A549 treated with CORT108297 at 1 μM for 4 hours (cell line): Measurements from ENCODE around the gene C1RL. TPM values are rescaled to one million over a fixed set of nuclear protein-coding genes. Genes with fewer than 3 reads are reported as not detected.

Experiments used
- total RNA-seq: library from RNA; stranded (reverse); fragments of 200-300 nt; extraction: Qiagen RNA extraction; gene quantifications from 5 replicates; pipeline ENCODE4 v1.2.3, GENCODE V29; 2022

C1RL gene
- total RNA-seq = 8.8 to 14.6 TPM (median 12.2 TPM) in 5 replicates

GRCh38 chr12:7108796-7109571, at the start of gene C1RL:
Gene C1RL, minus strand, starts transcription at chr12:7109214. Its CDS starts 34 bp downstream, at chr12:7109180.

GRCh38 chr12:7129872-7130691, 21.1 kb upstream of the C1RL start, which contains the start of gene CLSTN3:
Gene CLSTN3, plus strand, starts transcription at chr12:7130371. Its CDS starts 278 bp downstream, at chr12:7130649.

DNA sequence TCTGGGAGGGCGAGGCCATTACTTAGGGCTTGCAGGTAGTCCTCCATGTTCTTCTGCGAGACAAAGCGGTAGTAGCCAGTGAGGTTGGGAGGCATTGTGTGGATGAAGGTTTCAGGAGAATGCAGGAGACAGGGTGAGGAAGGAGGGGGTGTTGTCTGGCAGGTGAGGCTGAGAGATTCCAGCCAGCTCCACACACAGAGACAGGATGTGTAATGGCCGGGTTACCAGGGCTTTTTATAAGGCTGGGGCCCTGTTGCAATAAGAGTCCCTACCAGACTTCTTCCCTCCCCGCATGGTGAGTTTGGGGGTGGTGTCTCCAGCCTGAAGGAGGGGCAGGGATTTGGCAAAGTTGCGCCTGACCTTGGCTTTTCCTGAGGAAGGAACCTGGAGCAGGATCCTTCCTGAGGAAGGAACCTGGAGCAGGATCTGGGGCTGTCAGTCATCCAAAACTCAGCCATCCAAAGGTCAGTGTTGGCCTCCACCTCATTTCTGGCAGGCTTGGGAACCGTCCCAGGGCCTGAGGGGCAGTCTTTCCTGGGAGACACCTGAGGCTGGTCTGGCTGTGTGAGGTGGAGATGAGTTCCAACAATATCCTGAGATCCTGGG, 19.8 kb upstream of the C1RL start, which contains the start of gene RBP5:
Gene RBP5, minus strand, starts transcription at position 209 of the 606 bp plus-strand sequence. Its CDS starts 114 bp downstream, at position 95.

DNA sequence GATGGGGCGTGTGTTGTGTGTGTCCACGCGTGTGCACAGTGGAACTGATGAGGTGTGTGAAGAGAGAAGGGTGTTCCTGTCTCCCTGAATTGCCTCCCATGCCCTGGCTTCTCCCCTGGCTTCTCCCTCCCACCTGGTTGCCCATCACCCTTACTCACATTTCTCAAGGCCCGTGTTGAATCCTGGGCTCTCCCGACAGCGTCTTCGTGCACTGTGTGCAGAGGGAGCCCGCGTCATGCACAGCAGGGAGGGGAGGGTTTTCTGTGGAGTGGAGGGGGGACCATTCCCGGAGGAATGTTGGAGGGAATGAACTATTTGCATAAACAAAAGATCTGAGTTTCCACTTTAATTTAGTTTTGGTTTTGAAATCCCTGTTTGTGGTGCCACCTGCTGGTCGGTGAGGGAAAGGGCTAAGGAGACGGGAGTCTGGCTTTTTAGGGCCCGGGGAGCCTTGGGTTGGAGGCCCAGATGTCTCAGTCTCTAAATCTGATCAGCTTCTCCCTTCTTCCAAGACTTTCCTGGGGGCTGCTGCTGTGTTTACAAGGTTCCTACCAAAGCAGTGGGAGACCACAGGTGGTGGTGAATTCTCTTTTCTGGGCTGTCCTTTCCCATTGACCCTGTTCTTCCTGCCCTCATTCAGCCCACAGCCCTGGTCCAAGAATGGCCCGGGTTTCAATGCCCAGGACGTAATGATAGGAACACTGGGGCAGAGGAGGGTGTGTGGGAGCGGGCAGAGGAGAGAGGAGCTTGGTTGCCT, 16.6 kb downstream of the C1RL start, which contains the start of gene C1R:
Gene C1R, minus strand, starts transcription at position 217 of the 757 bp plus-strand sequence. Its CDS starts 57 bp downstream, at position 160.

DNA sequence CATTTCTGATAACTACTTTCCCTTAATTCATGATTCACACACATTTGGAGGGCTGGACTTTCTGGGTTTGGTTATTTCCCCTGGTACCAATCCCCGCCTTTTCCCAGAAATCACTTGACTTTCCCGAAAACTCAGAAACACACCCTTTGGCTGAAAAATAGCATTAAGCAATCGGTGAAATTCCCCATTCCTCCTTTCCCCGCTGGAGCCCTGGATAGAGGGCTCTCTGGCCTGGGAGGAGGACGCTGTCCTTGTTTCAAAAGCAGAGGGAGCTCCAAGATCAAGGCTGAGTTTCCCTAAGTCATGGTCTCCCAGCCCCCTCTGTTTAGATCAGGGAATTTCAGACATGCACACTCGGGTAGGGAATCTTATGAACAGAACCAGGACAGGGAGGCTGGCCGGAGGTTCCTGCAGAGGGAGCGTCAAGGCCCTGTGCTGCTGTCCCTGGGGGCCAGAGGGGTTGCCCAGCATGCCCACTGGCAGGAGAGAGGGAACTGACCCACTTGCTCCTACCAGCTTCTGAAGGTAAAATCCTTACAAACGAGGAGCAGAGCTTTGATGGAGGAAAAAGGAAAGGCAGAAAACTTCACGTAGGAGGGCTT, 48.6 kb downstream of the C1RL start, which contains the start of gene C1S:
Gene C1S, plus strand, starts transcription at position 366 of the 602 bp plus-strand sequence. CDS start 1,195 bp downstream, outside the sequence.

Other genes with a start within 250 kb of the C1RL start
- 1,409 to 1,690 TPM (median 1,628 TPM) in 5 replicates for gene TPI1, start 241.7 kb downstream of the C1RL start, total RNA-seq
- 17.4 to 28.9 TPM (median 28.5 TPM) in 5 replicates for gene SPSB2, start 235.9 kb downstream of the C1RL start, total RNA-seq
- gene LRRC23, start 204.4 kb downstream of the C1RL start, total RNA-seq = 16.5 to 20.4 TPM (median 16.8 TPM) in 5 replicates
- gene ENO2, start 194.6 kb downstream of the C1RL start, total RNA-seq = 41.3 to 46.2 TPM (median 44.7 TPM) in 5 replicates
- gene ATN1, start 181.3 kb downstream of the C1RL start, total RNA-seq = 51.6 to 79.2 TPM (median 76.7 TPM) in 5 replicates
- gene RNU7-1, start 165.4 kb downstream of the C1RL start, total RNA-seq = not detected in 5 replicates
- gene C12orf57, start 165.2 kb downstream of the C1RL start, total RNA-seq = 264 to 326 TPM (median 313 TPM) in 5 replicates
- 9.3 to 14.3 TPM (median 12.6 TPM) in 5 replicates for gene PTPN6, start 157.9 kb downstream of the C1RL start, total RNA-seq
- gene PHB2, start 138.6 kb downstream of the C1RL start, total RNA-seq = 293 to 340 TPM (median 337 TPM) in 5 replicates
- gene EMG1, start 138.3 kb downstream of the C1RL start, total RNA-seq = 59.7 to 67.3 TPM (median 63.4 TPM) in 5 replicates
- 27.0 to 31.7 TPM (median 28.9 TPM) in 5 replicates for gene LPCAT3, start 90.7 kb downstream of the C1RL start, total RNA-seq
- gene C1S, start 48.5 kb downstream of the C1RL start, total RNA-seq = 38.3 to 57.7 TPM (median 41.9 TPM) in 5 replicates
- gene C1R, start 16.8 kb downstream of the C1RL start, total RNA-seq = 24.9 to 42.1 TPM (median 27.9 TPM) in 5 replicates
- not detected in 5 replicates for gene RBP5, start 19.7 kb upstream of the C1RL start, total RNA-seq
- gene CLSTN3, start 21.2 kb upstream of the C1RL start, total RNA-seq = 10.1 to 17.5 TPM (median 14.3 TPM) in 5 replicates
- gene PEX5, start 80.5 kb upstream of the C1RL start, total RNA-seq = 28.2 to 33.0 TPM (median 31.8 TPM) in 5 replicates
- not detected in 5 replicates for gene ACSM4, start 194.9 kb upstream of the C1RL start, total RNA-seq